Measurements from ENCODE around the gene STIP1.

GRCh38 chr11:64247729-64248531 is 62.0 kb downstream of the STIP1 start:
- TF ChIP-seq POLR2AphosphoS5 (IDR thresholded peaks at IDR 0.05; ENCODE audit: low read depth, low read length) (no peak), POLR2A (IDR thresholded peaks at IDR 0.05; ENCODE audit: low read depth, low read length) (no peak)

All from GM12891 (cell line).